MM.1S (cell line): ENCODE data around the gene TIMM23B.
"Not testable (repeated sequence)": the region's sequence is repeated elsewhere in the genome, so short reads cannot be mapped to it uniquely, and the experiment has no call there.

Source experiments
- DNase-seq: peaks from one replicate; pipeline ENCODE4 v3.0.0-alpha.2; 2015
- H2AFZ ChIP-seq: fragments of 300-600 bp; sonication (generic); 2 replicates; pipeline ENCODE4 v1.6.0; 2016; ENCODE audit warnings: antibody characterized with exemption, low read length
- H3F3A ChIP-seq: fragments of 300-600 bp; sonication (generic); 2 replicates; pipeline ENCODE4 v1.6.1; 2016; ENCODE audit warnings: mild to moderate bottlenecking, antibody characterized with exemption, low read length, moderate library complexity, mixed read lengths; ENCODE audit not compliant: insufficient read depth
- H3K27ac ChIP-seq: fragments of 300-600 bp; sonication (generic); 2 replicates; pipeline ENCODE4 v1.5.1; 2016; ENCODE audit warnings: mild to moderate bottlenecking, low read length
- H3K27me3 ChIP-seq: fragments of 300-600 bp; sonication (generic); replicated peaks from 2 replicates; pipeline ENCODE4 v1.6.0; 2016; ENCODE audit warnings: low read length; ENCODE audit not compliant: insufficient read depth
- H3K36me3 ChIP-seq: fragments of 300-600 bp; sonication (generic); replicated peaks from 2 replicates; pipeline ENCODE4 v1.6.1; 2016; ENCODE audit warnings: mild to moderate bottlenecking, low read length, mixed read lengths; ENCODE audit not compliant: insufficient read depth
- H3K4me1 ChIP-seq: fragments of 300-600 bp; sonication (generic); 2 replicates; pipeline ENCODE4 v1.6.1; 2016; ENCODE audit warnings: low read length, mixed read lengths
- H3K4me2 ChIP-seq: fragments of 300-600 bp; sonication (generic); 2 replicates; pipeline ENCODE4 v1.6.0; 2016; ENCODE audit warnings: low read depth, low read length
- H3K4me3 ChIP-seq: fragments of 300-600 bp; sonication (generic); 2 replicates; pipeline ENCODE4 v1.5.1; 2016; ENCODE audit warnings: low read length, mixed read lengths
- H3K79me2 ChIP-seq: fragments of 300-600 bp; sonication (generic); 2 replicates; pipeline ENCODE4 v1.6.1; 2016; ENCODE audit warnings: mixed run types, low read length, mixed read lengths
- H3K9ac ChIP-seq: fragments of 300-600 bp; sonication (generic); 2 replicates; pipeline ENCODE4 v1.6.1; 2016; ENCODE audit warnings: low read length, mixed read lengths
- H3K9me2 ChIP-seq: fragments of 300-600 bp; sonication (generic); replicated peaks from 2 replicates; pipeline ENCODE4 v1.6.1; 2016; ENCODE audit warnings: mild to moderate bottlenecking, low read length, mixed read lengths; ENCODE audit not compliant: insufficient read depth
- H3K9me3 ChIP-seq: fragments of 300-600 bp; sonication (generic); replicated peaks from 2 replicates; pipeline ENCODE4 v1.6.1; 2016; ENCODE audit warnings: mild to moderate bottlenecking, low read length, mixed read lengths; ENCODE audit not compliant: insufficient read depth
- H4K20me1 ChIP-seq: fragments of 300-600 bp; sonication (generic); 2 replicates; pipeline ENCODE4 v1.6.1; 2016; ENCODE audit warnings: mild to moderate bottlenecking, low read length, moderate library complexity, mixed read lengths; ENCODE audit not compliant: insufficient read depth

Gene TIMM23B

GRCh38 chr10:49988376-49988775, 46.5 kb downstream of the TIMM23B start, which contains the start of gene AGAP6:
Gene AGAP6, plus strand, starts transcription at chr10:49988406. Its CDS starts 310 bp downstream, at chr10:49988716.
- not testable (repeated sequence) for H3K9me3 ChIP-seq, H3K27ac ChIP-seq, H3K27me3 ChIP-seq, H3K36me3 ChIP-seq, DNase-seq, H3F3A ChIP-seq, H3K4me3 ChIP-seq, H4K20me1 ChIP-seq, H3K4me2 ChIP-seq, H3K79me2 ChIP-seq, H3K9me2 ChIP-seq, H2AFZ ChIP-seq, H3K4me1 ChIP-seq, H3K9ac ChIP-seq

GRCh38 chr10:49995321-49995720, 53.5 kb downstream of the TIMM23B start:
- not testable (repeated sequence) for H3K9ac ChIP-seq, H3K4me2 ChIP-seq, H3K27ac ChIP-seq, H3K9me2 ChIP-seq, H3K36me3 ChIP-seq, DNase-seq, H3K4me3 ChIP-seq, H3K79me2 ChIP-seq, H3K27me3 ChIP-seq, H2AFZ ChIP-seq, H3K9me3 ChIP-seq, H3K4me1 ChIP-seq, H3F3A ChIP-seq, H4K20me1 ChIP-seq

- not testable (repeated sequence) for DNase-seq, H3K9me2 ChIP-seq, H3K4me3 ChIP-seq, H4K20me1 ChIP-seq, H3K36me3 ChIP-seq, H3K27ac ChIP-seq, H3K9ac ChIP-seq, H3K79me2 ChIP-seq, H3K27me3 ChIP-seq, H3K9me3 ChIP-seq, H3F3A ChIP-seq, H2AFZ ChIP-seq, H3K4me1 ChIP-seq, H3K4me2 ChIP-seq
These were observed 72.2 kb downstream of the TIMM23B start for GRCh38 chr10:50014024-50014423.

DNA sequence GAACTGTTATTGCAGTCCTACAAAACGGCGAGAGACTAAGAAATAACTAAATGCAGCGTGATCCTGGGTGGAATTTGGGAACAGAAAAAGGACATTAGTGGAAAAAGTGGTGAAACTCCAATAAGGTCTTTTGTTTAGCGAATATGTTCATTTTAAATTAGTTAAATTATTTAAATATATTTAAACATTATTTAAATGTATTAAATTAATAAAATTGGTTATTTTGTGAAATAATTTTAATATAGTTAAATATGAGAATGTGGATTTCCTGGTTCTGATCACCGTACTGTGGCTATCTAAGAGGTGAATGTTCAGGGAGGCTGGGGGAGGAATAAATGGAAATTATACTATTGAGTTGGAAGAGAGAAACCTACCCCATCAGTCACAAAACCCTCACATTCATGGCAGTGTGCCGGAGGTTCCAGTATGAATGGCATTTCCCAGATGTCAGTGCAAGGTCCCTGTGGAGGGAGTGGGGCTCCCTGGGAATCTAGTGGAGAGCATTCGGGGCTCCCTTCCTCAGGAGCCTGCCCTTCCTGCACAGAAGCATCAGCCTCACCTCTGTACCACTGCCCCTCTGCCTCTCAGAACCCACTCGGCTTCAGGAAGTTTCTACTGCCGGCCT, 73.9 kb downstream of the TIMM23B start:
- not testable (repeated sequence) for H3K9ac ChIP-seq, H3F3A ChIP-seq, H2AFZ ChIP-seq, H3K27me3 ChIP-seq, H3K27ac ChIP-seq, H3K9me2 ChIP-seq, DNase-seq, H3K36me3 ChIP-seq, H3K4me3 ChIP-seq, H4K20me1 ChIP-seq, H3K4me1 ChIP-seq, H3K9me3 ChIP-seq, H3K4me2 ChIP-seq, H3K79me2 ChIP-seq

GRCh38 chr10:50016926-50017325, 75.1 kb downstream of the TIMM23B start:
- not testable (repeated sequence) for H4K20me1 ChIP-seq, H2AFZ ChIP-seq, H3K9ac ChIP-seq, DNase-seq, H3K27me3 ChIP-seq, H3K9me2 ChIP-seq, H3K36me3 ChIP-seq, H3K9me3 ChIP-seq, H3F3A ChIP-seq, H3K27ac ChIP-seq, H3K4me2 ChIP-seq, H3K79me2 ChIP-seq, H3K4me1 ChIP-seq, H3K4me3 ChIP-seq

DNA sequence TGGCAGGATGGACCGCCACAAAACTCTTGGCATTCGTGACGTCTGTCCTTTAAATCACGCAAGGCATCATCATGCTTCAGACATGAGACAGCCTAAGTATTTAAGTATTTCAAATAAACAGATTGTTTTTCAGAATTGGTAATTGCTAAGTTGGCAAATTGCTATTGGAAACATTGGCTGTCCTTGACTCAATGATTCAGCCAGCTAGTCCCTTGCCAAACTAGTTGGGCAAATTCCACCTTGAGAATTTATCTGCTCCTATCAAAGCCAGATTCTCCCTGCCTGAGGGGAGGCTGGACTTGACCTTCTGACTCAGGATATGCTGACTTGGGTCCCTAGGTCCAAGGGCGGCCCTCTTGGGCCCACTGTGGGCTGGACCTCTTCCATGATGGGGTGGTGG, 75.8 kb downstream of the TIMM23B start:
- not testable (repeated sequence) for H3K27ac ChIP-seq, H3K9ac ChIP-seq, H3F3A ChIP-seq, H3K36me3 ChIP-seq, H3K9me3 ChIP-seq, H3K79me2 ChIP-seq, DNase-seq, H3K27me3 ChIP-seq, H3K9me2 ChIP-seq, H3K4me1 ChIP-seq, H4K20me1 ChIP-seq, H2AFZ ChIP-seq, H3K4me2 ChIP-seq, H3K4me3 ChIP-seq

GRCh38 chr10:50019279-50019678, 77.4 kb downstream of the TIMM23B start:
- H3K4me1 ChIP-seq, H3K9me2 ChIP-seq, H3K9ac ChIP-seq, H3K36me3 ChIP-seq, H3F3A ChIP-seq, H3K79me2 ChIP-seq, DNase-seq, H2AFZ ChIP-seq, H3K27ac ChIP-seq, H3K4me3 ChIP-seq, H3K27me3 ChIP-seq, H3K9me3 ChIP-seq, H3K4me2 ChIP-seq, H4K20me1 ChIP-seq: not testable (repeated sequence)

DNA sequence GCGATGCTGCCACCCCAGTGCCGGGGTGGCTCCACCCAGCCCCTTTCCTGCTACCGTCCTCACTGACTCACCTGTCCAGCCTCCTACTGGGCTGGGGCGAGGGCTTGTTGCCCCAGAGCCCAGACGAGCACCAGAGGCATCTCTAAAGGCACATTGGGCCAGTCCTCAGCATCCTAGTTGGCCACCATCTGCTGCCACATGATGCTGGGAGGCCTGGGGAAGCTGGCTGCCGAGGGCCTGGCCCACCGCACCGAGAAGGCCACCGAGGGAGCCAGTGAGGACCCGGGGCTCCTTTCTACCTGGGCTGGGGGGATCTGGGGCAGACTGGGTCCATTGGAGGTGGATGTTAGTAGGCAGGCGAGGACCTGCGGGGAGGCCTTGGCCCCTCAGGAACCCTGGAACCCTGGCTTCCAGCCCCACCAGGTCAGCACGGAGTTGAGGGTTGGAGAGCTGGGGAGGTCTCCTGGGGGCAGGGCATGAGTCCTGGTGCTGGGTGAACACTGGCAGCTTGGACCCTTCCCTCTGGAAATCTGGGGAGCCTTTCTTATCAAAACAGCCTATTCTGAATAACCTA, 78.7 kb downstream of the TIMM23B start:
- H3K9me2 ChIP-seq, H3K9me3 ChIP-seq, H3K4me2 ChIP-seq, H2AFZ ChIP-seq, H3K4me3 ChIP-seq, H3K27ac ChIP-seq, H3F3A ChIP-seq, DNase-seq, H3K27me3 ChIP-seq, H3K36me3 ChIP-seq, H3K9ac ChIP-seq, H3K4me1 ChIP-seq, H3K79me2 ChIP-seq, H4K20me1 ChIP-seq: not testable (repeated sequence)
